ENCODE measurements around the gene MAP1LC3A.

Gene MAP1LC3A

DNA sequence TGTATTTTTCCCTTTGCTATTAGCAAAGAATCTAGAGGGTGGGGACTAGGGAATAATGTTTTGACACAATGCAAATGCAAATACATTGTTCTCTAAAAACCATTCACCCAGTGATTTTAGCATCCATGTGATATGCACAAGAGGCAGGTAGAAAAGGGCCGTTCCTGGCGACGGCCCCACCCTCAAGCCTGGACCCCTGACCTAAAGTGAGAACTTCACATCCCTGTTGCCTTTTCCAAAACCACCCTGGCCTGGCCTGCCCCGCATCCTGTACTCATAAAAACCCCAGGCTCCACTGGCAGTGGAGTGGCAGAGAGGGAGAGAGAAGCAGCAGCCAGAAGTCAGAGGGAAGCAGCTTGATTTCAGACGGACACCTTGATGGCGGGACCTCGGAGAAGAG is 48.5 kb downstream of the MAP1LC3A start:
- H2AFZ ChIP-seq (ENCODE audit: low read length): no peak overlapping the region
- H3K36me3 ChIP-seq (replicated peaks; ENCODE audit: insufficient read depth, low read length): no peaks in the 10 kb centered on the region
- peaks cover 21% of the 10 kb centered on the region for H3K4me1 ChIP-seq (ENCODE audit: low read length)
- H3K4me3 ChIP-seq (ENCODE audit: low read length): no peak overlapping the region
- no peaks in the 10 kb centered on the region for H4K20me1 ChIP-seq (ENCODE audit: insufficient read depth, low read length)
- H3K9ac ChIP-seq (ENCODE audit: low read length): no peak overlapping the region
- H3K27me3 ChIP-seq (replicated peaks; ENCODE audit: insufficient read depth, low read length): no peaks in the 10 kb centered on the region
- no peak overlapping the region for H3K27ac ChIP-seq (ENCODE audit: low read length)
- TF ChIP-seq EZH2 (optimal IDR thresholded peaks at IDR 0.05; ENCODE audit: low read depth, low read length) (no peak), EZH2phosphoT487 (IDR thresholded peaks at IDR 0.05; ENCODE audit: low read length) (no peak)
- TF ChIP-seq, protein P1, sequence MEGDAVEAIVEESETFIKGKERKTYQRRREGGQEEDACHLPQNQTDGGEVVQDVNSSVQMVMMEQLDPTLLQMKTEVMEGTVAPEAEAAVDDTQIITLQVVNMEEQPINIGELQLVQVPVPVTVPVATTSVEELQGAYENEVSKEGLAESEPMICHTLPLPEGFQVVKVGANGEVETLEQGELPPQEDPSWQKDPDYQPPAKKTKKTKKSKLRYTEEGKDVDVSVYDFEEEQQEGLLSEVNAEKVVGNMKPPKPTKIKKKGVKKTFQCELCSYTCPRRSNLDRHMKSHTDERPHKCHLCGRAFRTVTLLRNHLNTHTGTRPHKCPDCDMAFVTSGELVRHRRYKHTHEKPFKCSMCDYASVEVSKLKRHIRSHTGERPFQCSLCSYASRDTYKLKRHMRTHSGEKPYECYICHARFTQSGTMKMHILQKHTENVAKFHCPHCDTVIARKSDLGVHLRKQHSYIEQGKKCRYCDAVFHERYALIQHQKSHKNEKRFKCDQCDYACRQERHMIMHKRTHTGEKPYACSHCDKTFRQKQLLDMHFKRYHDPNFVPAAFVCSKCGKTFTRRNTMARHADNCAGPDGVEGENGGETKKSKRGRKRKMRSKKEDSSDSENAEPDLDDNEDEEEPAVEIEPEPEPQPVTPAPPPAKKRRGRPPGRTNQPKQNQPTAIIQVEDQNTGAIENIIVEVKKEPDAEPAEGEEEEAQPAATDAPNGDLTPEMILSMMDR (IDR thresholded peaks at IDR 0.05; ENCODE audit: low read length): no peak
- no peaks in the 10 kb centered on the region for H3K9me2 ChIP-seq (replicated peaks; ENCODE audit: insufficient read depth, low read length)
- DNase-seq: no peak
- no peaks in the 10 kb centered on the region for H3K9me3 ChIP-seq (replicated peaks; ENCODE audit: insufficient read depth, low read length)
- no peak overlapping the region for H3K4me2 ChIP-seq (ENCODE audit: low read depth, low read length)
- no peaks in the 10 kb centered on the region for H3K79me2 ChIP-seq (ENCODE audit: low read length)
- peaks cover 10% of the 10 kb centered on the region for H3F3A ChIP-seq (ENCODE audit: insufficient read depth, low read length)
